ENCODE measurements around the gene TYRO3.
"Not testable (repeated sequence)": the region's sequence is repeated elsewhere in the genome, so short reads cannot be mapped to it uniquely, and the experiment has no call there.

Gene TYRO3

DNA sequence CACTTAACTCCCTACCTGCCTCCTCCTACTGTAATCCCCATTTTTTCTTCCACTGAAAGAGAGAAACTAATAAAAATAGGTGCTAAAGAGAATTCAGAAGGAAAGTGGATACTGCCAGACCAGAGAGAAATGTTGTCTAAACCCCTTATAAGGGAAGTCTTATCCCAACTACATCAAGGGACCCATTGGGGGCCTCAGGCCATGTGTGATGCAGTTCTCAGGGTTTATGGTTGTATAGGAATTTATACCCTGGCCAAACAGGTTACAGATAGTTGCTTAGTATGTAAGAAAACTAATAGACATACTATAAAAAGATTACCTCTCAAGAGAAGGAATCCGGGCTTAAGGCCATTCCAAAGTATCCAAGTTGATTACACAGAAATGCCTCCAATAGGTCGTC, 30.6 kb downstream of the TYRO3 start:
- H3K36me3 ChIP-seq (ENCODE audit: control insufficient read depth, insufficient read depth, low read length); DNase-seq; H2BK5ac ChIP-seq (ENCODE audit: low read length); H3K4ac ChIP-seq (ENCODE audit: low read depth, low read length); H3K4me2 ChIP-seq (ENCODE audit: low read length); H3K18ac ChIP-seq (ENCODE audit: low read length); H3K4me1 ChIP-seq (ENCODE audit: control insufficient read depth, low read depth, low read length); H3K27ac ChIP-seq (ENCODE audit: low read depth, low read length); H4K5ac ChIP-seq (ENCODE audit: low read length); H2BK15ac ChIP-seq (replicated peaks; ENCODE audit: low read depth); H3K56ac ChIP-seq (ENCODE audit: low read length); H2BK120ac ChIP-seq (ENCODE audit: low read depth, low read length); H3K4me3 ChIP-seq (ENCODE audit: low read length); H3K23ac ChIP-seq (ENCODE audit: low read length); H3K9ac ChIP-seq (ENCODE audit: low read length); H4K8ac ChIP-seq (ENCODE audit: low read depth, low read length); H2AK5ac ChIP-seq (ENCODE audit: low read length); H3K79me1 ChIP-seq (ENCODE audit: low read length); H3K27me3 ChIP-seq (ENCODE audit: insufficient read depth, low read length, poor library complexity); H3K79me2 ChIP-seq (ENCODE audit: control insufficient read depth, insufficient read depth, low read length): not testable (repeated sequence)
- WGBS (ENCODE audit: extremely low coverage, insufficient coverage, low lambda C conversion rate) = no CpG with 5 or more reads among the region's 2 CpGs

DNA sequence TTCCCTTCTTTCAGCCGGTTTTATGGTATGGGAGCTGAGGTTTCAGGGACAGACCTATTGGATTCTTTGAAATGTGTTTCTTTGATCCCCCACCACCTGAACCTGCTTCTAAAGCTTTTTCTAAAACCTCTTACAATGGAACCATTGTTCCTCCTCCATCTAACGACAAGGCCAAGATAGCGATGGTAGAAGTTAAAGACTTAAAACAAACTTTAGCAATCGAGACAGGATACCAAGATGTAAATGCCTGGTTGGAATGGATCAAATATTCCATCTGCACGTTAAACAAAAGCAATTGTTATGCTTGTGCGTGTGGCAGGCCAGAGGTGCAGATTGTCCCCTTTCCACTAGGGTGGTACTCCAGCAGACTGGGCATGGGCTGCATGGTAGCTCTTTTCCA, 32.2 kb downstream of the TYRO3 start:
- DNase-seq; H3K4me2 ChIP-seq (ENCODE audit: low read length); H3K23ac ChIP-seq (ENCODE audit: low read length); H4K5ac ChIP-seq (ENCODE audit: low read length); H3K4ac ChIP-seq (ENCODE audit: low read depth, low read length); H2BK5ac ChIP-seq (ENCODE audit: low read length); H3K27me3 ChIP-seq (ENCODE audit: insufficient read depth, low read length, poor library complexity); H2BK120ac ChIP-seq (ENCODE audit: low read depth, low read length); H3K9ac ChIP-seq (ENCODE audit: low read length); H4K8ac ChIP-seq (ENCODE audit: low read depth, low read length); H3K27ac ChIP-seq (ENCODE audit: low read depth, low read length); H2AK5ac ChIP-seq (ENCODE audit: low read length); H3K79me1 ChIP-seq (ENCODE audit: low read length); H3K4me1 ChIP-seq (ENCODE audit: control insufficient read depth, low read depth, low read length); H2BK15ac ChIP-seq (replicated peaks; ENCODE audit: low read depth); H3K18ac ChIP-seq (ENCODE audit: low read length); H3K56ac ChIP-seq (ENCODE audit: low read length); H3K36me3 ChIP-seq (ENCODE audit: control insufficient read depth, insufficient read depth, low read length); H3K79me2 ChIP-seq (ENCODE audit: control insufficient read depth, insufficient read depth, low read length); H3K4me3 ChIP-seq (ENCODE audit: low read length): not testable (repeated sequence)
- no CpG with 5 or more reads among the region's 6 CpGs for WGBS (ENCODE audit: extremely low coverage, insufficient coverage, low lambda C conversion rate)

DNA sequence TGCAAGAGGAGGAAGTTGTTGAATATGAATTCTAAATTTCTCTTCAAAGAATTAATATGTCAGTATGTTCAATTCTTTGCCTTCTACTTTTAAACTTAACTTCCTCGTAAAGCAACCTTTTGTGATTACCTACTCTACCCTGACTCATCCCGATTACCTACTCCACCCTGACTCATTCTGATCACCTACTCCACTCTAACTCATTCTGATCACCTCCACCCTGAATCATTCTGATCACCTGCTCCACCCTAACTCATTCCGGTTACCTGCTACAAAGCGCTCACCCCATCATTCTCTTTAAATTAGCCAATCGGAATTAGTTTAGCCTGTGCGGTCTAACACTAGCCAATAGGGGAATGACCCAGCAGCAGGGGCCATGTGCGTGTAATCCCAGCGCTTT, 33.7 kb downstream of the TYRO3 start:
- H2AK5ac ChIP-seq (ENCODE audit: low read length); H2BK5ac ChIP-seq (ENCODE audit: low read length); H4K5ac ChIP-seq (ENCODE audit: low read length); H2BK15ac ChIP-seq (replicated peaks; ENCODE audit: low read depth); H3K4me1 ChIP-seq (ENCODE audit: control insufficient read depth, low read depth, low read length); H3K9ac ChIP-seq (ENCODE audit: low read length); H3K27ac ChIP-seq (ENCODE audit: low read depth, low read length); H3K4ac ChIP-seq (ENCODE audit: low read depth, low read length); H3K23ac ChIP-seq (ENCODE audit: low read length); H3K79me2 ChIP-seq (ENCODE audit: control insufficient read depth, insufficient read depth, low read length); H3K4me2 ChIP-seq (ENCODE audit: low read length); H3K36me3 ChIP-seq (ENCODE audit: control insufficient read depth, insufficient read depth, low read length); H4K8ac ChIP-seq (ENCODE audit: low read depth, low read length); H3K56ac ChIP-seq (ENCODE audit: low read length); H3K79me1 ChIP-seq (ENCODE audit: low read length); H3K4me3 ChIP-seq (ENCODE audit: low read length); H3K18ac ChIP-seq (ENCODE audit: low read length); H3K27me3 ChIP-seq (ENCODE audit: insufficient read depth, low read length, poor library complexity); DNase-seq; H2BK120ac ChIP-seq (ENCODE audit: low read depth, low read length): not testable (repeated sequence)
- no CpG with 5 or more reads among the region's 8 CpGs for WGBS (ENCODE audit: extremely low coverage, insufficient coverage, low lambda C conversion rate)

DNA sequence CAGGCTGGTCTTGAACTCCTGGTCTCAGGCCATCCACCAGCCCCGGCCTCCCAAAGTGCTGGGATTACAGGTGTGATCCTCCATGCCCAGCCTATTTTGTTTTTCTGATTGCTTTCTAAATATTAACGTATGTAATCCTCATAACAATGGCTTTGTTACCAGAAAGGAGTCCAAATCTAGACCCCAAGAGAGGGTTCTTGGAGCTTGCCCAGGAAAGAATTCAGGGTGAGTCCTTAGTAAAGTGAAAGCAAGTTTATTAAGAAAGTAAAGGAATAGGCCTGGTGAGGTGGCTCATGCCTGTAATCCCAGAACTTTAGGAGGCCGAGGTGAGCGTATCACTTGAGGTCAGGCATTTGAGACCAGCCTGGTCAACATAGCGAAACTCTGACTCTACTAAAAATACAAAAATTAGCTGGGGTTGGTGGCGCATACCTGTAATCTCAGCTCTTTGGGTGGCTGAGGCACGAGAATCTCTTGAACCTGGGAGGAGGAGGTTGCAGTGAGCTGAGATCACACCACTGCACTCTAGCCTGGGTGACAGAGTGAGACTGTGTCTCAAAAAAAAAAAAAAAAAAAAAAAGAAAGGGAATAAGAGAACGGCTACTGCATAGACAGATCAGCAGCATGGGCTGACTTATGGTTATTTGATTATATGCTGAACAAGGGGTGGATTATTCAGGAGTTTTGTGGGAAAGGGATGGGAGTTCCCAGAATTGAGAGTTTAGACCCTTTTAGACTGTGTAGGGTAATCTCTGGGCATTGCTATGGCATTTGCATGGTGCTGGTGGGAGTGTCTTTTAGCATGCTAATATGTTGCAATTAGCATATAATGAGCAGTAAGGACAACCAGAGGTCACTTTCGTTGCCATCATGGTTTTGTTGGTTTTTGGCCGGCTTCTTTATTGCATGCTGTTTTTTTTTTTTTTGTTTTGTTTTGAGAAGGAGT, 36.1 kb downstream of the TYRO3 start:
- Histone ChIP-seq H3K4ac (ENCODE audit: low read depth, low read length) (no peak overlapping the region), H2BK15ac (replicated peaks; ENCODE audit: low read depth) (no peak overlapping the region), H3K18ac (ENCODE audit: low read length) (no peak overlapping the region), H3K23ac (ENCODE audit: low read length) (no peak overlapping the region), H3K4me3 (ENCODE audit: low read length) (no peak overlapping the region), H3K36me3 (ENCODE audit: control insufficient read depth, insufficient read depth, low read length) (no peaks in the 10 kb centered on the region), H3K27me3 (ENCODE audit: insufficient read depth, low read length, poor library complexity) (no peaks in the 10 kb centered on the region), H2BK5ac (ENCODE audit: low read length) (no peak overlapping the region), H3K79me2 (ENCODE audit: control insufficient read depth, insufficient read depth, low read length) (no peaks in the 10 kb centered on the region), H3K27ac (ENCODE audit: low read depth, low read length) (no peak overlapping the region), H3K79me1 (ENCODE audit: low read length) (no peaks in the 10 kb centered on the region), H2AK5ac (ENCODE audit: low read length) (no peak overlapping the region), H2BK120ac (ENCODE audit: low read depth, low read length) (no peak overlapping the region), H3K4me1 (ENCODE audit: control insufficient read depth, low read depth, low read length) (no peaks in the 10 kb centered on the region), H3K56ac (ENCODE audit: low read length) (no peak overlapping the region), H4K5ac (ENCODE audit: low read length) (no peak overlapping the region), H4K8ac (ENCODE audit: low read depth, low read length) (no peak overlapping the region), H3K4me2 (ENCODE audit: low read length) (no peak overlapping the region), H3K9ac (ENCODE audit: low read length) (no peak overlapping the region)
- WGBS (ENCODE audit: extremely low coverage, insufficient coverage, low lambda C conversion rate) = no CpG with 5 or more reads among the region's 10 CpGs
- DNase-seq = no peak

DNA sequence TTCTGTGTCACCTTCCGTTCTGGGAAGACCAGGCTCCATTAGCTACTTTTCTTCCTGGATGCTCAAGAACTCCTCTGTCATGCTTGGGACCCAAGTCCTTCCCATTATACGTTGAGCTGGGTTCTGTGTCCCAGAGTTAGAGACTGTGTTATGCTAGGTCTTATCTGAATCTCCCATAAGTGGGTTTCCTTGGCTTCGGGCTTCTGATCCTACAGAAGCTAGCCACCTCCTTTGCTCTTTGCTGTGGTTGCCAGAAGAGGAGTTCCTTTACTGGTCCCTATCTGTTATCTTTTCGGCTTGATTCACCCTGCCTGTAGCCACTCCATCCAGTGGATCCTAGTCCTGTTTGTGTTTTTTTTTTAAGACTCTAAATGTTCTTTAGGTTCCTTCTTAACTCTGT, 38.0 kb downstream of the TYRO3 start:
- WGBS (ENCODE audit: extremely low coverage, insufficient coverage, low lambda C conversion rate) = no CpG with 5 or more reads among the region's 4 CpGs
- DNase-seq = no peak

DNA sequence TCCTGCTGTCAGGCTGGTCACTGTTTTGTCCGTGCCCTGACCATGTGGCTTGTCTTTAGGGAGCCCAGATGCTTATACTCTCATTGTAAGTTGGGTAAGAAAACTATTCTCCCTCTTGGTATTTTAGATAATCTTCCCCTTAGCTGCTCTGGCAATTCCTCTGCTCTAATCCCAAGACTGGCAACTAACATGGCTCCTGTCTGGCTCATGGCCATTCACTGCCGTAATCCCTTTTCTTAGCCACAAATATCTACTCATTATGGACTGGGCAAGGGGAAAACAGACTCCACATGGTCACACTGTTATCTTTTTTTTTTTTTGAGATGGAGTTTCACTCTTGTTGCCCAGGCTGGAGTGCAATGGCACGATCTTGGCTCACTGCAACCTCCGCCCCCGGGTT, 38.8 kb downstream of the TYRO3 start:
- H2AK5ac ChIP-seq (ENCODE audit: low read length) = no peak overlapping the region
- H2BK120ac ChIP-seq (ENCODE audit: low read depth, low read length) = no peak overlapping the region
- H3K18ac ChIP-seq (ENCODE audit: low read length) = no peak overlapping the region
- no peaks in the 10 kb centered on the region for H3K36me3 ChIP-seq (ENCODE audit: control insufficient read depth, insufficient read depth, low read length)
- H3K56ac ChIP-seq (ENCODE audit: low read length) = no peak overlapping the region
- no peak overlapping the region for H2BK5ac ChIP-seq (ENCODE audit: low read length)
- no peaks in the 10 kb centered on the region for H3K79me2 ChIP-seq (ENCODE audit: control insufficient read depth, insufficient read depth, low read length)
- no peak overlapping the region for H4K5ac ChIP-seq (ENCODE audit: low read length)
- no peak overlapping the region for H2BK15ac ChIP-seq (replicated peaks; ENCODE audit: low read depth)
- H3K27ac ChIP-seq (ENCODE audit: low read depth, low read length) = no peak overlapping the region
- H3K4me1 ChIP-seq (ENCODE audit: control insufficient read depth, low read depth, low read length) = no peaks in the 10 kb centered on the region
- no peak overlapping the region for H3K9ac ChIP-seq (ENCODE audit: low read length)
- no peak overlapping the region for H3K4me2 ChIP-seq (ENCODE audit: low read length)
- no peak overlapping the region for H3K23ac ChIP-seq (ENCODE audit: low read length)
- no peaks in the 10 kb centered on the region for H3K27me3 ChIP-seq (ENCODE audit: insufficient read depth, low read length, poor library complexity)
- no peak overlapping the region for H3K4me3 ChIP-seq (ENCODE audit: low read length)
- no peak for DNase-seq
- WGBS (ENCODE audit: extremely low coverage, insufficient coverage, low lambda C conversion rate) = no CpG with 5 or more reads among the region's 5 CpGs
- H4K8ac ChIP-seq (ENCODE audit: low read depth, low read length) = no peak overlapping the region
- no peak overlapping the region for H3K4ac ChIP-seq (ENCODE audit: low read depth, low read length)
- H3K79me1 ChIP-seq (ENCODE audit: low read length) = no peaks in the 10 kb centered on the region

More for the DNA sequence above, 38.0 kb downstream of the TYRO3 start:
- Histone ChIP-seq H3K23ac (ENCODE audit: low read length) (no peak overlapping the region), H2BK15ac (replicated peaks; ENCODE audit: low read depth) (no peak overlapping the region), H2BK5ac (ENCODE audit: low read length) (no peak overlapping the region), H3K4me2 (ENCODE audit: low read length) (no peak overlapping the region), H3K18ac (ENCODE audit: low read length) (no peak overlapping the region), H3K4me3 (ENCODE audit: low read length) (no peak overlapping the region), H3K4ac (ENCODE audit: low read depth, low read length) (no peak overlapping the region), H4K8ac (ENCODE audit: low read depth, low read length) (no peak overlapping the region), H3K79me1 (ENCODE audit: low read length) (no peaks in the 10 kb centered on the region), H2BK120ac (ENCODE audit: low read depth, low read length) (no peak overlapping the region), H3K27ac (ENCODE audit: low read depth, low read length) (no peak overlapping the region), H3K27me3 (ENCODE audit: insufficient read depth, low read length, poor library complexity) (no peaks in the 10 kb centered on the region), H3K79me2 (ENCODE audit: control insufficient read depth, insufficient read depth, low read length) (no peaks in the 10 kb centered on the region), H3K4me1 (ENCODE audit: control insufficient read depth, low read depth, low read length) (no peaks in the 10 kb centered on the region), H2AK5ac (ENCODE audit: low read length) (no peak overlapping the region), H4K5ac (ENCODE audit: low read length) (no peak overlapping the region), H3K36me3 (ENCODE audit: control insufficient read depth, insufficient read depth, low read length) (no peaks in the 10 kb centered on the region), H3K56ac (ENCODE audit: low read length) (no peak overlapping the region), H3K9ac (ENCODE audit: low read length) (no peak overlapping the region)

All from mesendoderm (in vitro differentiated cells).